Osteocyte (in vitro differentiated cells): ENCODE results near the gene RCAN2. TPM values are rescaled to one million over a fixed set of nuclear protein-coding genes. Genes with fewer than 3 reads are reported as not detected.

Experiments used
- DNase-seq: peaks from one replicate; pipeline ENCODE4 v3.0.0; 2021; ENCODE audit warnings: mixed read lengths; ENCODE audit not compliant: unreplicated experiment; ENCODE audit errors: extremely low spot score
- H3K27ac Mint-ChIP-seq: one replicate; pipeline ENCODE4 v1.8.0; 2021; ENCODE audit warnings: mild to moderate bottlenecking, mixed read lengths; ENCODE audit not compliant: unreplicated experiment
- H3K27me3 Mint-ChIP-seq: one replicate; pipeline ENCODE4 v1.8.0; 2021; ENCODE audit warnings: mixed read lengths; ENCODE audit not compliant: unreplicated experiment
- H3K36me3 Mint-ChIP-seq: one replicate; pipeline ENCODE4 v1.8.0; 2021; ENCODE audit warnings: mixed read lengths; ENCODE audit not compliant: unreplicated experiment
- H3K4me1 Mint-ChIP-seq: one replicate; pipeline ENCODE4 v1.8.0; 2021; ENCODE audit warnings: mixed read lengths; ENCODE audit not compliant: unreplicated experiment
- H3K4me3 Mint-ChIP-seq: one replicate; pipeline ENCODE4 v1.8.0; 2021; ENCODE audit warnings: mild to moderate bottlenecking, moderate library complexity, mixed read lengths; ENCODE audit not compliant: unreplicated experiment
- H3K9me3 Mint-ChIP-seq: one replicate; pipeline ENCODE4 v1.8.0; 2021; ENCODE audit warnings: mixed read lengths; ENCODE audit not compliant: unreplicated experiment
- CTCF ChIP-seq: fragments of 200-600 bp; sonication (generic); IDR thresholded peaks from 2 replicates; pipeline ENCODE4 v1.5.0; 2021; ENCODE audit warnings: antibody characterized with exemption, mild to moderate bottlenecking, moderate library complexity
- total RNA-seq: library from RNA; stranded (reverse); gene quantifications from 2 replicates; pipeline ENCODE4 v1.2.1, GENCODE V29; 2021

Gene RCAN2
- total RNA-seq, 1 donor from 2014 or later: 31.3 TPM

- Mint-ChIP-seq H3K36me3 (no peaks in the 10 kb centered on the region), H3K27me3 (no peaks in the 10 kb centered on the region), H3K27ac (no peak overlapping the region), H3K4me3 (no peak overlapping the region), H3K9me3 (no peaks in the 10 kb centered on the region), H3K4me1 (no peaks in the 10 kb centered on the region)
- TF ChIP-seq CTCF: no peak
- DNase-seq: no peak
Observed at GRCh38 chr6:46258249-46258648, 233.0 kb downstream of the RCAN2 start.

- DNase-seq: no peak
- Mint-ChIP-seq H3K27me3 (no peaks in the 10 kb centered on the region), H3K36me3 (no peaks in the 10 kb centered on the region), H3K27ac (no peak overlapping the region), H3K9me3 (no peaks in the 10 kb centered on the region), H3K4me3 (no peak overlapping the region), H3K4me1 (no peaks in the 10 kb centered on the region)
- no peak for TF ChIP-seq CTCF
Observed at GRCh38 chr6:46255528-46255927, 235.7 kb downstream of the RCAN2 start.

GRCh38 chr6:46254946-46255345 lies 236.3 kb downstream of the RCAN2 start:
- Mint-ChIP-seq H3K4me3 (no peak overlapping the region), H3K27me3 (no peaks in the 10 kb centered on the region), H3K4me1 (no peaks in the 10 kb centered on the region), H3K36me3 (no peaks in the 10 kb centered on the region), H3K27ac (no peak overlapping the region), H3K9me3 (no peaks in the 10 kb centered on the region)
- no peak for TF ChIP-seq CTCF
- DNase-seq: no peak

GRCh38 chr6:46254331-46254730 lies 236.9 kb downstream of the RCAN2 start:
- DNase-seq: no peak
- no peaks in the 10 kb centered on the region for H3K9me3 Mint-ChIP-seq
- H3K27me3 Mint-ChIP-seq: no peaks in the 10 kb centered on the region
- no peaks in the 10 kb centered on the region for H3K36me3 Mint-ChIP-seq
- no peaks in the 10 kb centered on the region for H3K4me1 Mint-ChIP-seq
- no peak for TF ChIP-seq CTCF
- no peak overlapping the region for H3K27ac Mint-ChIP-seq
- no peak overlapping the region for H3K4me3 Mint-ChIP-seq

- H3K4me1 Mint-ChIP-seq: no peaks in the 10 kb centered on the region
- H3K27me3 Mint-ChIP-seq: no peaks in the 10 kb centered on the region
- no peak overlapping the region for H3K27ac Mint-ChIP-seq
- no peak for TF ChIP-seq CTCF
- no peak for DNase-seq
- no peaks in the 10 kb centered on the region for H3K9me3 Mint-ChIP-seq
- no peak overlapping the region for H3K4me3 Mint-ChIP-seq
- H3K36me3 Mint-ChIP-seq: peaks cover 9% of the 10 kb centered on the region
Observed at GRCh38 chr6:46251583-46252339, 239.5 kb downstream of the RCAN2 start.
